Endothelial cell of umbilical vein (primary cell): ENCODE measurements around the gene CHD9. TPM values are rescaled to one million over a fixed set of nuclear protein-coding genes. Genes with fewer than 3 reads are reported as not detected.

Experiments used
- BruUV-seq: library from RNA; stranded (reverse); fragments of 400-500 nt; replicated peaks from 2 replicates; lab custom pipeline; 2021; lab: Mats Ljungman, UMichigan
- CTCF ChIA-PET: fragments of 300-600, 350-600 bp; sonication (Branson Sonifier 250); formaldehyde crosslinking; loops from one replicate; lab custom pipeline; 2021; ENCODE audit warnings: antibody characterized with exemption, inconsistent platforms; lab: Charles Lee
- POLR2A ChIA-PET: fragments of 300-600, 350-600 bp; sonication (Branson Sonifier 250); formaldehyde crosslinking; loops from one replicate; lab custom pipeline; 2021; ENCODE audit warnings: antibody characterized with exemption, inconsistent platforms; lab: Charles Lee
- DNase-seq: peaks from one replicate; pipeline ENCODE4 v3.0.0-alpha.2; 2011; ENCODE audit warnings: low read depth, low spot score
- FAIRE-seq: peaks from 2 replicates; lab custom pipeline; 2011; peaks lifted over from hg19 to GRCh38; lab: Jason Lieb, UNC
- H2AFZ ChIP-seq: 2 replicates; pipeline ENCODE4 v1.6.0; 2012; ENCODE audit warnings: low read depth, low read length, control low read depth, inconsistent platforms
- H3K27ac ChIP-seq: 2 replicates; pipeline ENCODE4 v1.5.1; 2011; ENCODE audit warnings: low read depth, mild to moderate bottlenecking, control low read depth, low read length, moderate library complexity; ENCODE audit not compliant: insufficient read depth
- H3K27me3 ChIP-seq, 2 experiments: 2 replicates each; pipeline versions ENCODE4 v1.6.0 to v1.6.1; 2011; ENCODE audit warnings: low read length in 2 of 2, mixed read lengths in 1 of 2; ENCODE audit not compliant: control insufficient read depth in 2 of 2, insufficient read depth in 2 of 2
- H3K36me3 ChIP-seq, 2 experiments: 2 replicates in 1 of 2; 3 replicates in 1 of 2; pipeline ENCODE4 v1.5.1; 2011; ENCODE audit warnings: low read length in 2 of 2, mild to moderate bottlenecking in 1 of 2, moderate library complexity in 1 of 2; ENCODE audit not compliant: control insufficient read depth in 2 of 2, insufficient read depth in 2 of 2; ENCODE audit errors: extremely low read depth in 1 of 2
- H3K4me1 ChIP-seq: 3 replicates; pipeline ENCODE4 v1.5.1; 2011; ENCODE audit warnings: mild to moderate bottlenecking, low read length; ENCODE audit not compliant: control insufficient read depth, insufficient read depth; ENCODE audit errors: extremely low read depth
- H3K4me2 ChIP-seq: 2 replicates; pipeline ENCODE4 v1.6.1; 2011; ENCODE audit warnings: low read length, control low read depth, mixed read lengths; ENCODE audit not compliant: insufficient read depth
- H3K4me3 ChIP-seq, 3 experiments: fragments of 200-600 bp in 1 of 3; sonication (generic), shearing (Covaris generic) in 1 of 3; replicated peaks in 1 of 3; 2 replicates each; pipeline ENCODE4 v1.5.1; 2011 to 2016; ENCODE audit warnings: control low read depth in 3 of 3, low read length in 3 of 3, mild to moderate bottlenecking in 2 of 3, inconsistent platforms in 1 of 3, low read depth in 1 of 3, moderate library complexity in 1 of 3; ENCODE audit not compliant: insufficient read depth in 1 of 3
- H3K79me2 ChIP-seq: 2 replicates; pipeline ENCODE4 v1.6.0; 2012; ENCODE audit warnings: low read length, inconsistent platforms; ENCODE audit not compliant: control insufficient read depth, insufficient read depth
- H3K9ac ChIP-seq: replicated peaks from 2 replicates; pipeline ENCODE3; 2011; ENCODE audit warnings: low read length, control low read depth; ENCODE audit not compliant: insufficient read depth; ENCODE audit errors: extremely low read depth
- H3K9me1 ChIP-seq: replicated peaks from 3 replicates; pipeline ENCODE4 v1.6.0; 2011; ENCODE audit warnings: mild to moderate bottlenecking, low read length; ENCODE audit not compliant: control insufficient read depth, insufficient read depth; ENCODE audit errors: extremely low read depth
- H3K9me3 ChIP-seq: replicated peaks from 2 replicates; pipeline ENCODE4 v1.5.1; 2012; ENCODE audit warnings: low read length, inconsistent platforms; ENCODE audit not compliant: control insufficient read depth, insufficient read depth
- H4K20me1 ChIP-seq: replicated peaks from 2 replicates; pipeline ENCODE3; 2011; ENCODE audit warnings: mild to moderate bottlenecking, low read length; ENCODE audit not compliant: control insufficient read depth, insufficient read depth; ENCODE audit errors: extremely low read depth
- EZH2 ChIP-seq: IDR thresholded peaks from 2 replicates; pipeline ENCODE4 v1.6.1; 2012; ENCODE audit warnings: borderline replicate concordance, low read depth, mild to moderate bottlenecking, moderate library complexity, low read length, inconsistent platforms; ENCODE audit not compliant: severe bottlenecking
- FOS ChIP-seq: IDR thresholded peaks from 2 replicates; pipeline ENCODE4 v1.6.1; 2011; ENCODE audit warnings: mild to moderate bottlenecking, low read length, moderate library complexity, borderline replicate concordance; ENCODE audit not compliant: insufficient read depth
- GATA2 ChIP-seq: IDR thresholded peaks from 2 replicates; pipeline ENCODE4 v1.7.0; 2011; ENCODE audit warnings: low read depth, mild to moderate bottlenecking, moderate library complexity, mixed read lengths, low read length; ENCODE audit not compliant: insufficient read length, insufficient read depth
- JUN ChIP-seq: IDR thresholded peaks from 2 replicates; pipeline ENCODE4 v1.6.1; 2011; ENCODE audit warnings: borderline replicate concordance, low read depth; ENCODE audit not compliant: insufficient read length, insufficient read depth
- MAX ChIP-seq: IDR thresholded peaks from 2 replicates; pipeline ENCODE4 v1.6.1; 2011; ENCODE audit not compliant: insufficient read depth, insufficient read length
- MYC ChIP-seq: IDR thresholded peaks from one replicate; pipeline ENCODE4 v1.6.1; 2011; ENCODE audit warnings: mild to moderate bottlenecking, low read depth, low read length
- POLR2A ChIP-seq: IDR thresholded peaks from 2 replicates; pipeline ENCODE4 v1.6.1; 2012; ENCODE audit warnings: low read depth, mild to moderate bottlenecking, control low read depth, low read length
- POLR2AphosphoS5 ChIP-seq: IDR thresholded peaks from 2 replicates; pipeline ENCODE4 v1.6.1; 2012; ENCODE audit warnings: low read depth, mild to moderate bottlenecking, control low read depth, low read length, moderate library complexity; ENCODE audit not compliant: insufficient read depth
- dilution Hi-C: fragments of 300-500 bp; cut with MboI; formaldehyde crosslinking; loops from one replicate; pipeline ENCODE4 v1.15.0; 2019; ENCODE audit warnings: low sequenced_read_pairs; ENCODE audit not compliant: extremely low pct_ligation_motif_present
- intact Hi-C: fragments of 100-400 bp; cut with micrococcal nuclease; formaldehyde crosslinking; loops from one replicate; pipeline ENCODE4 v1.10.0; 2022
- polyA plus RNA-seq, 4 experiments: library from polyadenylated mRNA; depleted of rRNA in 3 of 4; stranded (reverse) in 3 of 4; unstranded in 1 of 4; fragments of >200 nt; gene quantifications; 2 replicates each; pipeline versions ENCODE4 v1.2.1 to v1.2.3, GENCODE V29; 2011 to 2012; ENCODE audit warnings: missing spikeins in 1 of 4
- total RNA-seq: library from RNA; stranded (reverse); gene quantifications from 2 replicates; pipeline ENCODE4 v1.2.3, GENCODE V29; 2021
- TF ChIP-seq, protein P1 (sequence below), 2 donors: IDR thresholded peaks; 1 replicate in 1 of 2; 2 replicates in 1 of 2; pipeline ENCODE4 v1.5.1; 2011; ENCODE audit warnings: low read length in 2 of 2, mild to moderate bottlenecking in 2 of 2, moderate library complexity in 2 of 2, control low read depth in 1 of 2, inconsistent platforms in 1 of 2, low read depth in 1 of 2; ENCODE audit not compliant: insufficient read depth in 1 of 2; ENCODE audit errors: extremely low read depth in 1 of 2

Gene CHD9
- total and polyA plus RNA-seq, 2 donors (not counting 3 experiments of a cell fraction or from before 2014, with no cell fraction given) = 9.9 to 59.2 TPM

GRCh38 chr16:53261276-53261675 is 206.5 kb downstream of the CHD9 start:
- dilution Hi-C loops = no loop called here
- H3K4me1 ChIP-seq = no peaks in the 10 kb centered on the region
- TF ChIP-seq POLR2A = no peak
- no peak for TF ChIP-seq MYC
- TF ChIP-seq GATA2 = no peak
- TF ChIP-seq JUN = no peak
- TF ChIP-seq, protein P1, sequence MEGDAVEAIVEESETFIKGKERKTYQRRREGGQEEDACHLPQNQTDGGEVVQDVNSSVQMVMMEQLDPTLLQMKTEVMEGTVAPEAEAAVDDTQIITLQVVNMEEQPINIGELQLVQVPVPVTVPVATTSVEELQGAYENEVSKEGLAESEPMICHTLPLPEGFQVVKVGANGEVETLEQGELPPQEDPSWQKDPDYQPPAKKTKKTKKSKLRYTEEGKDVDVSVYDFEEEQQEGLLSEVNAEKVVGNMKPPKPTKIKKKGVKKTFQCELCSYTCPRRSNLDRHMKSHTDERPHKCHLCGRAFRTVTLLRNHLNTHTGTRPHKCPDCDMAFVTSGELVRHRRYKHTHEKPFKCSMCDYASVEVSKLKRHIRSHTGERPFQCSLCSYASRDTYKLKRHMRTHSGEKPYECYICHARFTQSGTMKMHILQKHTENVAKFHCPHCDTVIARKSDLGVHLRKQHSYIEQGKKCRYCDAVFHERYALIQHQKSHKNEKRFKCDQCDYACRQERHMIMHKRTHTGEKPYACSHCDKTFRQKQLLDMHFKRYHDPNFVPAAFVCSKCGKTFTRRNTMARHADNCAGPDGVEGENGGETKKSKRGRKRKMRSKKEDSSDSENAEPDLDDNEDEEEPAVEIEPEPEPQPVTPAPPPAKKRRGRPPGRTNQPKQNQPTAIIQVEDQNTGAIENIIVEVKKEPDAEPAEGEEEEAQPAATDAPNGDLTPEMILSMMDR (IDR thresholded peaks at IDR 0.05; ENCODE audit: extremely low read depth in 1 of 2, insufficient read depth in 1 of 2, low read depth in 1 of 2, low read length in 2 of 2) = no peak
- no peak for TF ChIP-seq MAX
- no peak for TF ChIP-seq EZH2
- TF ChIP-seq POLR2AphosphoS5 = no peak
- no peak for TF ChIP-seq FOS
- DNase-seq (no peak), FAIRE-seq (no peak)
- H2AFZ ChIP-seq = no peak overlapping the region
- no TSS peak for BruUV-seq
- H3K4me2 ChIP-seq = no peak overlapping the region
- no peaks in the 10 kb centered on the region for H4K20me1 ChIP-seq
- no peak overlapping the region for H3K27ac ChIP-seq
- H3K9me3 ChIP-seq = no peaks in the 10 kb centered on the region
- no peak overlapping the region for H3K4me3 ChIP-seq
- H3K36me3 ChIP-seq = peaks cover 10 to 22% of the 10 kb centered on the region in 2 experiments
- H3K27me3 ChIP-seq = no peaks in the 10 kb centered on the region
- intact Hi-C loops = no loop called here
- H3K9ac ChIP-seq = no peak overlapping the region
- H3K9me1 ChIP-seq = no peaks in the 10 kb centered on the region
- no peaks in the 10 kb centered on the region for H3K79me2 ChIP-seq
- ChIA-PET POLR2A (no interaction called here), CTCF (interaction anchor here (1.4 kb wide), 1 partner anchor 206 kb away, joined by 4 read pairs; the partner anchor contains the start of gene CHD9)
